Loucy (cell line): ENCODE results near the gene TMEM272.

ENCODE experiments used
- EZH2phosphoT487 ChIP-seq: fragments of 200-600 bp; IDR thresholded peaks from 2 replicates; pipeline ENCODE4 v1.6.1; 2018; ENCODE audit warnings: antibody characterized with exemption, mild to moderate bottlenecking, moderate library complexity, borderline replicate concordance
- TF ChIP-seq, protein P1 (sequence below): fragments of 200-600 bp; sonication (generic); conservative IDR thresholded peaks from 2 replicates; pipeline ENCODE4 v1.5.1; 2014; ENCODE audit warnings: mild to moderate bottlenecking, antibody characterized with exemption, low read length

DNA sequence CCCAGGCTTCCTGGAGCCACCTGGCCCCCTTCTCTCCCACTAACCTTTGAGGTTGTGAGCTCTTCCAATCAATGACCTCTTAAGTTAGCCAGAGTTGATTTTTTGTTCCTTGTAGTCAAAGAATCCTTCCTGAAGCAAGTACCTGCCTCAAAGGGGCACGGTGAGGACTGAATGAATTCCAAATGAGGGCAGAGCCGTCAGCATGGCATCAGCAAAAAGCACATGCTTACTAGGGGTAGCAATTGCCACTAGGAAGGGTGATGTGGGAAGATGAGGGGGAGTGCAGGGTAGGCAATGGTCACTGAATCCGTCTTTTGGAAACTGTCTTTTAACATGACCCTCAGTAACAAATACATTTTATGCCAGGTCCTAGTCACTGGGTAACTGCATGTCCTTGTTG, 25.4 kb downstream of the TMEM272 start:
- TF ChIP-seq, protein P1, sequence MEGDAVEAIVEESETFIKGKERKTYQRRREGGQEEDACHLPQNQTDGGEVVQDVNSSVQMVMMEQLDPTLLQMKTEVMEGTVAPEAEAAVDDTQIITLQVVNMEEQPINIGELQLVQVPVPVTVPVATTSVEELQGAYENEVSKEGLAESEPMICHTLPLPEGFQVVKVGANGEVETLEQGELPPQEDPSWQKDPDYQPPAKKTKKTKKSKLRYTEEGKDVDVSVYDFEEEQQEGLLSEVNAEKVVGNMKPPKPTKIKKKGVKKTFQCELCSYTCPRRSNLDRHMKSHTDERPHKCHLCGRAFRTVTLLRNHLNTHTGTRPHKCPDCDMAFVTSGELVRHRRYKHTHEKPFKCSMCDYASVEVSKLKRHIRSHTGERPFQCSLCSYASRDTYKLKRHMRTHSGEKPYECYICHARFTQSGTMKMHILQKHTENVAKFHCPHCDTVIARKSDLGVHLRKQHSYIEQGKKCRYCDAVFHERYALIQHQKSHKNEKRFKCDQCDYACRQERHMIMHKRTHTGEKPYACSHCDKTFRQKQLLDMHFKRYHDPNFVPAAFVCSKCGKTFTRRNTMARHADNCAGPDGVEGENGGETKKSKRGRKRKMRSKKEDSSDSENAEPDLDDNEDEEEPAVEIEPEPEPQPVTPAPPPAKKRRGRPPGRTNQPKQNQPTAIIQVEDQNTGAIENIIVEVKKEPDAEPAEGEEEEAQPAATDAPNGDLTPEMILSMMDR: no peak
- no peak for TF ChIP-seq EZH2phosphoT487
